IMR-90 (cell line): ENCODE results near the gene MAB21L4. TPM values are rescaled to one million over a fixed set of nuclear protein-coding genes. Genes with fewer than 3 reads are reported as not detected.

Experiments
- ATAC-seq: fragments of 200-7000 bp; cut with Tn5 transposase; 2 replicates; pipeline ENCODE4 v1.9.1; 2020; ENCODE audit warnings: low read depth, mild to moderate bottlenecking, moderate library complexity
- BruUV-seq: library from RNA; stranded (reverse); fragments of 400-500 nt; replicated peaks from 2 replicates; lab custom pipeline; 2021; lab: Mats Ljungman, UMichigan
- CTCF ChIA-PET: fragments of 300-600 bp; formaldehyde crosslinking; extraction: SDS; loops from one replicate; lab custom pipeline; 2021; ENCODE audit warnings: antibody characterized with exemption; lab: Yijun Ruan, JAX
- POLR2A ChIA-PET: fragments of 300-600 bp; sonication (Branson Sonifier 250); formaldehyde crosslinking; loops from one replicate; lab custom pipeline; 2022; ENCODE audit warnings: antibody characterized with exemption; ENCODE audit not compliant: unreplicated experiment; lab: Charles Lee
- DNase-seq: peaks from one replicate; pipeline ENCODE4 v3.0.0; 2013
- H2AFZ ChIP-seq: replicated peaks from 2 replicates; pipeline ENCODE3; 2013; ENCODE audit warnings: low read length, mild to moderate bottlenecking; ENCODE audit not compliant: poor library complexity
- H2AK5ac ChIP-seq: 2 replicates; pipeline ENCODE4 v1.6.1; 2013; ENCODE audit warnings: low read depth, low read length, inconsistent platforms
- H2AK9ac ChIP-seq: replicated peaks from 2 replicates; pipeline ENCODE3; 2013; ENCODE audit warnings: mild to moderate bottlenecking, low read depth, low read length, moderate library complexity; ENCODE audit not compliant: poor library complexity
- H2BK120ac ChIP-seq: 2 replicates; pipeline ENCODE4 v1.6.1; 2013; ENCODE audit warnings: low read depth, low read length, inconsistent platforms
- H2BK15ac ChIP-seq: 3 replicates; pipeline ENCODE4 v1.6.1; 2013; ENCODE audit warnings: low read depth, low read length, inconsistent platforms
- H2BK20ac ChIP-seq: 2 replicates; pipeline ENCODE4 v1.6.1; 2013; ENCODE audit warnings: low read depth, mild to moderate bottlenecking, inconsistent platforms, low read length, moderate library complexity
- H2BK5ac ChIP-seq: 2 replicates; pipeline ENCODE4 v1.6.1; 2013; ENCODE audit warnings: mild to moderate bottlenecking, low read depth, low read length, inconsistent platforms; ENCODE audit not compliant: poor library complexity, severe bottlenecking
- H3K14ac ChIP-seq: replicated peaks from 2 replicates; pipeline ENCODE4 v1.6.1; 2013; ENCODE audit warnings: low read depth, low read length, inconsistent platforms
- H3K18ac ChIP-seq: 2 replicates; pipeline ENCODE4 v1.6.1; 2013; ENCODE audit warnings: low read depth, low read length, control low read depth
- H3K23ac ChIP-seq: 2 replicates; pipeline ENCODE4 v1.6.1; 2013; ENCODE audit warnings: low read depth, low read length, inconsistent platforms
- H3K27ac ChIP-seq: 2 replicates; pipeline ENCODE4 v1.5.1; 2013; ENCODE audit warnings: mild to moderate bottlenecking, control low read depth, low read length; ENCODE audit not compliant: insufficient read depth
- H3K27me3 ChIP-seq: 2 replicates; pipeline ENCODE4 v1.6.1; 2013; ENCODE audit warnings: low read length; ENCODE audit not compliant: control insufficient read depth, insufficient read depth
- H3K36me3 ChIP-seq: 2 replicates; pipeline ENCODE4 v1.6.1; 2013; ENCODE audit warnings: low read length, mixed read lengths; ENCODE audit not compliant: control insufficient read depth, insufficient read depth
- H3K4ac ChIP-seq: 2 replicates; pipeline ENCODE4 v1.6.1; 2013; ENCODE audit warnings: low read depth, low read length, inconsistent platforms
- H3K4me1 ChIP-seq: 2 replicates; pipeline ENCODE4 v1.6.1; 2013; ENCODE audit warnings: low read length, mixed read lengths; ENCODE audit not compliant: control insufficient read depth, insufficient read depth
- H3K4me2 ChIP-seq: 2 replicates; pipeline ENCODE4 v1.6.1; 2013; ENCODE audit warnings: low read depth, mild to moderate bottlenecking, control low read depth, low read length, moderate library complexity
- H3K4me3 ChIP-seq: 2 replicates; pipeline ENCODE4 v1.5.1; 2013; ENCODE audit warnings: low read depth, mild to moderate bottlenecking, control low read depth, low read length, moderate library complexity; ENCODE audit not compliant: insufficient read depth
- H3K56ac ChIP-seq: 2 replicates; pipeline ENCODE4 v1.6.1; 2013; ENCODE audit warnings: low read length, inconsistent platforms; ENCODE audit not compliant: insufficient read depth; ENCODE audit errors: extremely low read depth
- H3K79me1 ChIP-seq, 2 experiments: 2 replicates each; pipeline ENCODE4 v1.6.1; 2013; ENCODE audit warnings: low read length in 2 of 2, inconsistent platforms in 1 of 2, low read depth in 1 of 2
- H3K9ac ChIP-seq: 2 replicates; pipeline ENCODE4 v1.6.1; 2013; ENCODE audit warnings: low read depth, low read length, control low read depth
- H3K9me1 ChIP-seq: 2 replicates; pipeline ENCODE4 v1.6.1; 2013; ENCODE audit warnings: low read length, inconsistent platforms; ENCODE audit not compliant: insufficient read depth
- H3K9me3 ChIP-seq: 2 replicates; pipeline ENCODE4 v1.6.1; 2013; ENCODE audit warnings: low read length; ENCODE audit not compliant: control insufficient read depth, insufficient read depth
- H4K20me1 ChIP-seq: 2 replicates; pipeline ENCODE4 v1.6.1; 2013; ENCODE audit warnings: low read length, inconsistent platforms; ENCODE audit not compliant: insufficient read depth
- H4K5ac ChIP-seq: 2 replicates; pipeline ENCODE4 v1.6.1; 2013; ENCODE audit warnings: mild to moderate bottlenecking, low read depth, low read length, control low read depth
- H4K8ac ChIP-seq, 2 experiments: 2 replicates each; pipeline ENCODE4 v1.6.1; 2013; ENCODE audit warnings: low read depth in 2 of 2, low read length in 2 of 2, control low read depth in 1 of 2, inconsistent platforms in 1 of 2
- H4K91ac ChIP-seq: 2 replicates; pipeline ENCODE4 v1.6.1; 2013; ENCODE audit warnings: low read depth, low read length, inconsistent platforms; ENCODE audit not compliant: insufficient read depth
- CTCF ChIP-seq: conservative IDR thresholded peaks from 2 replicates; pipeline ENCODE4 v1.5.1; 2012; ENCODE audit warnings: mild to moderate bottlenecking, low read depth, low read length, improper control_type of control experiment
- ELK1 ChIP-seq: fragments of 150-350 bp; IDR thresholded peaks from 2 replicates; pipeline ENCODE4 v1.6.1; 2016; ENCODE audit warnings: low read depth, mild to moderate bottlenecking, low read length, moderate library complexity, borderline replicate concordance
- MXI1 ChIP-seq: IDR thresholded peaks from 2 replicates; pipeline ENCODE4 v1.6.1; 2012; ENCODE audit warnings: low read depth, mild to moderate bottlenecking, low read length, moderate library complexity, borderline replicate concordance
- RAD21 ChIP-seq: IDR thresholded peaks from 2 replicates; pipeline ENCODE4 v1.6.1; 2012; ENCODE audit warnings: low read length, improper control_type of control experiment
- SMC3 ChIP-seq: fragments of 150-350 bp; IDR thresholded peaks from 2 replicates; pipeline ENCODE4 v1.6.1; 2016; ENCODE audit warnings: low read depth, mild to moderate bottlenecking, antibody characterized with exemption, low read length, moderate library complexity
- WGBS, 2 experiments: methylation state at CpG; one replicate each; pipeline versions ENCODE4 v1.1.5 to v1.1.7; 2013; ENCODE audit warnings: missing lambda C conversion rate in 2 of 2; ENCODE audit not compliant: insufficient read length in 1 of 2; ENCODE audit errors: extremely low coverage in 2 of 2; 5-methylcytosine and 5-hydroxymethylcytosine counted together
- dilution Hi-C: fragments of 300-500 bp; cut with HindIII; formaldehyde crosslinking; loops from one replicate; pipeline ENCODE4 v1.14.3; 2018; ENCODE audit warnings: low sequenced_read_pairs; ENCODE audit not compliant: unreplicated experiment
- in situ Hi-C: fragments of 300-500 bp; cut with MboI; formaldehyde crosslinking; loops from 3 replicates; pipeline ENCODE4 v1.14.3; 2019; ENCODE audit warnings: low sequenced_read_pairs, inconsistent platforms, mixed read lengths
- intact Hi-C: fragments of 100-400 bp; cut with micrococcal nuclease; formaldehyde crosslinking; loops from 2 replicates; pipeline ENCODE4 v1.10.0; 2022
- polyA plus RNA-seq, 3 experiments: library from polyadenylated mRNA; depleted of rRNA; stranded (reverse); fragments of >200 nt; gene quantifications; 2 replicates each; pipeline ENCODE4 v1.2.3, GENCODE V29; 2012; ENCODE audit warnings: low replicate concordance in 1 of 3
- total RNA-seq: library from RNA; depleted of rRNA; stranded (reverse); fragments of >200 nt; gene quantifications from 2 replicates; pipeline ENCODE4 v1.2.3, GENCODE V29; 2012

Gene MAB21L4
- total and polyA plus RNA-seq, 2 of the 4 experiments (the other 2 are of a cell fraction): not detected

- Histone ChIP-seq H3K4ac (no peak overlapping the region), H4K8ac (no peak overlapping the region), H4K91ac (no peak overlapping the region), H3K56ac (no peak overlapping the region), H3K9me1 (no peaks in the 10 kb centered on the region), H3K4me3 (no peak overlapping the region), H3K4me1 (peaks cover 6% of the 10 kb centered on the region; the same call in 1 of the 2 replicates), H4K5ac (no peak overlapping the region), H4K20me1 (no peaks in the 10 kb centered on the region), H2BK120ac (no peak overlapping the region), H2AK9ac (no peak overlapping the region), H2BK5ac (no peak overlapping the region), H3K9me3 (no peaks in the 10 kb centered on the region), H3K27ac (no peak overlapping the region), H3K14ac (no peak overlapping the region), H2BK15ac (no peak overlapping the region), H3K27me3 (peaks cover 34% of the 10 kb centered on the region), H3K18ac (no peak overlapping the region), H3K9ac (no peak overlapping the region), H2AFZ (no peak overlapping the region), H3K4me2 (no peak overlapping the region), H3K79me1 (no peaks in the 10 kb centered on the region), H2BK20ac (no peak overlapping the region), H3K36me3 (no peaks in the 10 kb centered on the region), H3K23ac (no peak overlapping the region), H2AK5ac (no peak overlapping the region)
- TF ChIP-seq RAD21 (peak; percentile 79), ELK1 (no peak), MXI1 (0 out of 2 replicates have a peak, but pooled peaks have one; percentile 51), CTCF (peak; percentile 84), SMC3 (peak; percentile 83)
- ATAC-seq (peak; percentile 86), DNase-seq (peak; percentile 70)
- WGBS, 2 experiments: 32% methylated on average over 4 of the region's 9 CpGs; no CpG with 5 or more reads in 1 of the 2 experiments
- in situ Hi-C loops (loop anchor here (10.0 kb wide), 1 partner anchor 336 kb away; no protein-coding TSS in a partner anchor), intact Hi-C loops (loop anchor here (1.0 kb wide), 2 partner anchors 30 to 326 kb away; no protein-coding TSS in a partner anchor), dilution Hi-C loops (no loop called here)
- CTCF ChIA-PET: interaction anchor here (0.9 to 1.4 kb wide), 6 partner anchors 14 to 779 kb away, joined by 3 to 8 read pairs (median 4); no protein-coding TSS in a partner anchor
- no TSS peak for BruUV-seq
- POLR2A ChIA-PET: no interaction called here
These were observed 55.4 kb downstream of the MAB21L4 start for GRCh38 chr2:240840435-240841060.
